ENCODE data around the gene DLG2.
"Not testable (repeated sequence)": the region's sequence is repeated elsewhere in the genome, so short reads cannot be mapped to it uniquely, and the experiment has no call there.

DLG2 gene

DNA sequence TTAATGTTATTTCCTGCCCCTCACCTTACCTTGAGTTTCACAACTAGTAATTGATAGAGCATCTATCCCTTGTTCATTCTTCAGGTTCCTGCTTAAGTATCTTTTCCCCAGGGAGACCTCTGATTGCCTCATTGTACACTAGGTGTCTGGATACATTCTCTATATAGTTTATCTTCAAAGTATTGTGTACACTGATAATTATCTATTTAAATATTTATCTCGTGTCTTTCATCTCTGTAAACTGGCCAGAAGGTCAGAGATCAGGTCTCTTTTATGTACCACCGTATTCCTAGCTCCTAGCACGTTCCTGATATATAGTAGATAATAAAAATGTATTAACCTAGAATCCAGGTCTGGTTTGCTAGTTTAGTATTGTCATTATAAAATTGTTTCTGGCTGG is 7.6 kb upstream of the DLG2 start:
- DNase-seq, result no peak

DNA sequence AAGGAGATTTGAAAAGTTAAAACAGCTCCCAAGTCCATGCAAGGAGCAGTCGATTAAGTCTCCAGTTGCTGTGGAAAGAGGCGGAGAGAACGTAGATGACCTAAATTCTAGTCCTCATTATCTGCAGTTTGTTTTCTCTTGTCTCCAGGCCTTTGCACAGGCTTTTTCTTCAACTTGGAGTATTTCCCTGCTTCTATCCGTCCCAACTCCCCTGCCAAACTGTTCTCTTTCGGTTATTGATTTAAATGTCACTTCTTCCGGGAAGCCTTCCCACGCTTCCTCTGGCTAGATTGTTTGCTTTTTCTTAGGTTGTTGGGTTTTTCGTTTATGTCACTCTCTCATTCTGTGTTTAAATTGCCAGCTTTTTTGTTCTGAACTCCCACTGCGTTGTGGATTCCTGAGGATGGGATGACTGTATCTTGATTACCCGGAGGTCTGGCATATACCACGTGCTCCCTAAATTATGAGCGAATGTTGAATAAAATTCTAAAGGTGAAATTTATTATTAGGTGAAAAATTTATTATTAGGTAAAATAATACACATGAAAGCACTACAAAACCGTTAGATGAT is 1.7 kb upstream of the DLG2 start:
- no peak for DNase-seq

DNA sequence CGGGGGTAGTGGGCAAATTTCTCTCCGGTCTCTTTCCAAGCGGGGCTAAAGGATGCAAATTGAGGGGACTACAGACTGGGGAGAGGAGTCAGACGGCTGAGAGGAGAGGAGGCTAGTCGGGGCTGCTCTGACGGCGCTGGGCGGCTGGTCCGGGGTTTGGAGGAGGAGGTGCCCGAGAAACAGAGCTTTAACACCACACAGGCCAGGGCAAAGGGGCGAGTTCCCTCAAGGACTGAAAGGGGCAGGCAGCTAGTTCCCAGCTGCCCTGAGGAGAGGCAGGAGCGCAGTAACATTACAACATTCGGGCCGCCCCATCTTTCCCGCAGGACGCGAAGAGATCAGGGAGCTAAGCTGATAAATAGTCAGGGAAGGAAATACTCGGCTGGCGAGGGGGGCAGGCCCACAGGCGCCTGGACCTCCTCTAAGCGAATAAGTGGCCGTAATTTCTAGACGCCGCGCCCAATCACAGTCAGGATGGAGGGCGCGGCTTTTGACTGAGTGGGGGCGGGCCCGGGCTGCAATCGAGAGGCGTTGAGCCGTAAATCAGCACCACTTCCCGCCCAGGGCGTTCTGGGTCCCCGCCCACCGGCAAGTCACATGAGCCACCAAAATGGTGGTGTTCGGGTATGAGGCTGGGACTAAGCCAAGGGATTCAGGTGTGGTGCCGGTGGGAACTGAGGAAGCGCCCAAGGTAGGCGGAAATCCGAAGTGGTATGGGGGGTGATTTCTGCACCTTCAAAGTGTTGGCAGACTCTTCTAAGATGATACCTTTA is 1.0 kb upstream of the DLG2 start, which contains the start of gene TMEM126B:
Gene TMEM126B (plus strand): TSS at position 596 of the 773 bp plus-strand sequence. CDS start 15 bp downstream, at position 611.
- DNase-seq, result peak; percentile 97

DNA sequence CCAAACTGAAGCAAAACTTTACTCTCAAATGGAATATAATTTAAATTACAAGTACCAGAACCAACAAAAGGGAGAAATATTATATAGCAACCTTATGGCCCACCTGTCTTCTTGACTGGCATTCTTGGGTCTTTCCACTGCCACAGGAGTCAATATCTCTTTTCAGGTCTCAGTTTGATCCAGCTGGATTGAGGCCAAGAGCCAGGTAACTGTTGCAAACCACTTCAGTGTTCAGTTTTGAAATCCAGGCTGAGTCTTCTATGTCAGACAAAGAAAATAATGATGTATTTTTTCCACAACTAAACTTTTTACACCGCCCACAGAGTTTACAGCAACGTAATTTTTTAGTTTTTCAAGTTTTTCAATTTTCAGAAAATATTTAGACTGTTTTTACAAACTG is 648 bp downstream of the DLG2 start:
- no peak for DNase-seq

DNA sequence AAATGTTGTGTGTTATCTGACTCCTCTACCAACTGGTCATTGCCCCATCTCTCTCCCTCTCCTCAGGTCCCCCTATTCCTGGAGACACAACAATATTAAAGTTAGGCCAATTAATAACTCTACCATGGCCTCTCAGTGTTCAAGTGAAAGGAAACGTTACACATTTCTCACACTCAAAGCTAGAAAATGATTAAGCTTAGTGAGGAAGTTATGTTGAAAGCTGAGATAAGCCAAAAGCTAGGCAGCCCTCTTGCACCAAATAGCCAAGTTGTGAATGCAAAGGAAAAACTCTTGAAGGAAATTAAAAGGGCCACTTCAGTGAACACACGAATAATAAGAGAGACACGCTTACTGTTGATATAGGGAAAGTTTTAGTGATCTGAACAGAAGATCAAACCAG is 6.9 kb downstream of the DLG2 start:
- no peak for DNase-seq

DNA sequence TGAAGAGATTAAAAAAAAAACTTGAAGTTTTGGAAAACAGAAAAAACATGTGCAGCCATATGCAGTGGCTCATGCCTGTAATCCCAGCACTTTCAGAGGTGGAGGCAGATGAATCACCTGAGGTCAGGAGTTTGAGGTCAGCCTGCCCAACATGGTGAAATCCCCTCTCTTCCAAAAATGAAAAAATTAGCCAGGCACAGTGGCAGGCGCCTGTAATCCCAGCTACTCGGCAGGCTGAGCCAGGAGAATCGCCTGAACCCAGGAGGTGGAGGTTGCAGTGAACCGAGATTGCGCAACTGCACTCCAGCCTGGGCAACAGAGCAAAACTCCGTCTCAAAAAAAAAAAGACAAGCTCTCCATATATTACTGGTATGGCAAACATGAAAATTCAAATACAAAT is 7.6 kb downstream of the DLG2 start:
- DNase-seq, result no peak

DNA sequence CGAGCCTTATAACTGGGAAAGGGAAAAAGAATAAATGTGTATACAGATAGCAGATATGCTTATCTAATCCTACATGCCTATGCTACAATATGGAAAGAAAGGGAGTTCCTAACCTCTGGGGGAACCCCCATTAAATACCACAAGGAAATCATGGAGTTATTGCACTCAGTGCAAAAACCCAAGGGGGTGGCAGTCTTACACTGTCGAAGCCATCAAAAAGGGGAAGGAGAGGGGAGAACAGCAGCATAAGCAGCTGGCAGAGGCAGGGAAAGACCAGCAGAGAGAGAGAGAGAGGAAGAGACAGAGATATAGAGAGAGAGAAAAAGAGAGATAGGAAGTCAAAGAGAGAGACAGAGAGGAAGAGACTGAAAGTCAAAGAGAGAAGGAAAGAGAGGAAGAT is 15.5 kb downstream of the DLG2 start:
- not testable (repeated sequence) for DNase-seq

DNA sequence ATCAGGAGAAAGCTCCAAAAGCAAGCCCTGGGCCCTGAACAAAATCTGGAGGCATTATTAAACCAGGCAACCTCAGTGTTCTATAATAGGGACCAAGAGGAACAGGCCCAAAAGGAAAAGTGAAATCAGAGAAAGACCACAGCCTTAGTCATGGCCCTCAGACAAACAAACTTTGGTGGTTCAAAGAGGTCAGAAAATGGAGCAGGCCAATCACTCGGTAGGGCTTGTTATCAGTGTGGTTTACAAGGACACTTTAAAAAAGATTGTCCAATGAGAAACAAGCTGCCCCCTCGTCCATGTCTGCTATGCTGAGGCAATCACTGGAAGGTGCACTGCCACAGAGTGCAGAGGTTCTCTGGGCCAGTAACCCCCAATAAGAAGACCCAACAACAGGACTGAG is 17.9 kb downstream of the DLG2 start:
- not testable (repeated sequence) for DNase-seq

DNA sequence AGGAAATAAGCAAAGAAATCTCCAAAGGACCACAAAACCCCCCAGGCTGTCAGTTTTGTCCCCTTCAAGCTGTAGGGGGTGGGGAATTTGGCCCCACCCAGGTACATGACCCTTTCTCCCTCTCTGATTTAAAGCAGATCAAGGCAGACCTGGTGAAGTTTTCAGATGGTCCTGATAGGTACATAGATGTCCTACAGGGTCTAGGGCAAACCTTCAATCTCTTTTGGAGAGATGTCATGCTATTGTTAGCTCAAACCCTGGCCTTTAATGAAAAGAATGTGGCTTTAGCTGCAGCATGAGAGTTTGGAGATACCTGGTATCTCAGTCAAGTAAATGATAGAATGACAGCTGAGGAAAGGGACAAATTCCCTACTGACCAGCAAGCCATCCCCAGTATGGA is 18.5 kb downstream of the DLG2 start:
- DNase-seq, result not testable (repeated sequence)

DNA sequence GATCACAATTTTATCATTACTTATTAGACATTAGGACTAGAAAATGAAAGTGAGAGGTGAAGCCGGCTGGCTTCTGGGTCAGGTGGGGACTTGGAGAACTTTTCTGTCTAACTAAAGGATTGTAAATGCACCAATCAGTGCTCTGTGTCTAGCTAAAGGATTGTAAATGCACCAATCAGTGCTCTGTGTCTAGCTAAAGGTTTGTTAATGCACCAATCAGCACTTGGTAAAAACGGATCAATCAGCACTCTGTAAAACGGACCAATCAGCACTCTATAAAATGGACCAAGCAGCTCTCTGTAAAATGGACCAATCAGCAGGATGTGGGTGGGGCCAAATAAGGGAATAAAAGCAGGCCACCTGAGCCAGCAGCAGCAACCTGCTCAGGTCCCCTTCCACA is 20.9 kb downstream of the DLG2 start:
- not testable (repeated sequence) for DNase-seq

DNA sequence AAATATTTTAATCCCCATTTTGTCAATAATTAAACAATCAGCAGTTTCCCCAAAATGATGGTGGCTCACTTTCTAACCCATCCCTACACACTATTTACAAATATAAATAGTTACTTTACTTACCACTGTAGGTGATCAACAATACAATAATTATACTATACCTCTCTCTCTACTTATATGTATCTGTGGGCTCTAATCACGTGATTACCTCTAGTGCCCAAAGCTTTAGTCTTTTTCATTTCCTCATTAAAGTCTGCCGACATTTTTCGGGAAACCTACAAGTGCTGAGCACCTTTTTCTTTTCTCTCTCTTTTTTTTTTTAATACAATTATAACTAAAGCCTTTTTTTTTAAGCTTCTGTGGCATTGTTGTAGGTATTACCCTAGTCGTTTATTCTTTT is 23.9 kb downstream of the DLG2 start:
- no peak for DNase-seq

DNA sequence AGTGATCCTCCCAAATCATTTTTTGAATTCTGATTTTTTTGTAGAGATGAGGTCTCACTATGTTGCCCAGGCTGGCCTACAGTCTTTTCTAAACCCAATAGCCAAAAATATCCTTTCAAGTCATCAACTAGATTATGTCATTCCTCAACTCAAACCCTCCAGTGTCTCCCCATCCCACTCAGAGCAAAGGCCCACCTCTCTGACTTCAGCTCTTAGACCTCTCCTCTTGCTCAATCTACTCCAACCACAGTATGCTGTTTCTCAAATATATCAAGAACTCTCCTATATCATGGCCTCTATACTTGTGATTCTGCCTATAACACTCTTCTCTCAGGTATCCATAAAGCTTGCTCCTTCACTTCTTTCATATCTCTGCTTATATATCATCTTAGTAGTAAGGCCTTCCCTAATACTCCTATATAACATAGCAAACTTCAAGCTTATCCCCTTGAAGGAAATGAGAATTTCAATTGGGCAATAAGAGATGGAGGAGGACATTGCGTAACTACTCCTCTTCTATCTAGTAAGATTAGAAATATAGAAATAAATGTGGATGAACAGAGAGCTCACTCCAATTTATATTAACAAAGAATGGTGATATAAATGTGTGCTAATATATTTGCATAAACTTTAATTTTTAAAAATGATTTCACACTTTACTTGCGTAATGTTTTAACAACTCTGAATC is 24.5 kb downstream of the DLG2 start:
- no peak for DNase-seq

DNA sequence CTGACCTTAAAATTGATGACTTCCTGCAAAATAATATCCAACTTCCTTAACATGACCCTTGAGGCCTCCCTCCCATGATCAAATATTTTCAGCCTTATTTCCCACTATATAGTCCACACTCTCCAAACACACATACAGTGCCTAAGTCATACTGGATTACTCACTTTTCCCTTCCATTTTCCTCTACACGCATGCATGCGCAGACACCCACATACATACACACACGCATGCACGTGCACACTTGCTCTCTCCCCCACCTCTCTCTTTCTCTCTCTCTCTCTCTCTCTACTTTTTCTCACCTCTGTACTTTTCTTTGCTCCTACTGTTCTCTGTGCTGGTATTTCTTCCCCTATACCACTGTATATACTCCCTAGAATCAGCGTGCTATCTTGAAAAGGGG is 28.1 kb downstream of the DLG2 start:
- no peak for DNase-seq

DNA sequence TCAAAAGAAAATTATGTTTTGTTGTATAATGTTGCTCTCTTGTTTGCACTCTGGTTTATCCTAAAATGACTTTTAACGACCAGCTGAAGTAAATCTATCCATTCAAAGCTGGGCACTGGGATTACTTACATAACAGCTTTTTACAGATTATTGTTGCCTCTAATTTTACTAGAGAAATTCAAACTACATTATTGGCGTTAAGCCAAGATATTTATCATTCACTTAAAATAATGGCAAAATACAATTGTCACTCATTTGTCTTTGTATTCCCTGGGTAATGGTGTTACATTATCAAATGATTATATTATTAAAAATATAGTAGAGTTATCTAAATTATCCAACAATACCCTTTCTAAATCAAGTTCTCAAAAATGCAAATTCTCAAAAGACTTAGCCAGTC is 30.3 kb downstream of the DLG2 start:
- DNase-seq, result no peak

DNA sequence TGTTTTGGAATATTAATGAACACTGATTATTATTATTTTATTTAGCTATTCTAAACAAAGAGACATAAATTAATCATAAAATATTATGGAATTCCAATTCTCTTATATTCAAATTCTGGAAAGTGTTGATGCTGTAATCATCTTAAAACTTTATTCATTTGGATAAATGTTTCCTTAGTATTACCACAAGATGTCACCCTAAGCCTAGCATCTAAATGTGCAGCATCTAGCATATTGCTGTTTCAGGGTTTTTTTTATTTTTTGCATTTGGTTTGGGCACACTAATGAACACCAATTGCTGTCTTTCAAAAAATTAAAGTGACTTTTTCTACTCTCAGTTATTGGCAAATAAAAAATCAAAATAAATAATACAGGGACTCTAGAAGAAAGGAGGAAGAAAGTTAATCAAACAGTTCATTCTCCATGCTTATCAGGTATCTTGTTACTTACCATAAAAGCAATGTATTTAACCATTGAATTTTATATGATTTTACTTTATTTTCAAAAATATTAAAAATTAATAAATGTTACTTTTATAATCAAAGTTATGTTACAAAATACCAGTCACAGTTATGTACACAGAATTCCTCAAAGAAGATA is 31.8 kb downstream of the DLG2 start:
- DNase-seq, result peak; percentile 50

DNA sequence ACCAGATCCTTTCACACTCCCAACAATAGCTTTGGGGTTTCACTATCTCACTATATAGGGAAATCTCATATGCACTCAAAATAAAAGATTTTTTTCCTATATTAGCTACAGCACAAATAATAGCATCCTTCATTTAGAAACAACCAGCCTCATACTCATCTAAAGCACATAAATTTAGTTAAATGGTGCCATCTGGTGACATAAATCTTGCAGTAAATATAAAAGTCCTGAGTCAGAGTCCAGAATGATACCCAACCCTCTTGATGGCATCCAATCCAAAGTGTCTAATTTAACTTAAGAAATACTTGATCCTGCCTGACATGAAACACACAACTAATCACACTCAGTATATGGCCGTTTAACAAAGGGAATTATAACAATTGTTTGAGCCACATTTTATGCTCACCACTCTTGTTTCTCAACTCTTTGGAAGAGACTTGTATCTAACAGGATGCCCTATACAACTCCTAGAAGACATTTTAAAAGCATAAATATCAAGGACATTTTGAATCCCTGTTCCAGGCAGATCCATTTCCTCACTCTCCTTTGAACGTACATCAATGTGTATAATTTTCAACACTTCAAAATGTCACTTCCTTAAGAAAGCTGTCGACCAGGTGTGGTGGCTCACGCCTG is 36.2 kb downstream of the DLG2 start:
- DNase-seq, result peak; percentile 45

DNA sequence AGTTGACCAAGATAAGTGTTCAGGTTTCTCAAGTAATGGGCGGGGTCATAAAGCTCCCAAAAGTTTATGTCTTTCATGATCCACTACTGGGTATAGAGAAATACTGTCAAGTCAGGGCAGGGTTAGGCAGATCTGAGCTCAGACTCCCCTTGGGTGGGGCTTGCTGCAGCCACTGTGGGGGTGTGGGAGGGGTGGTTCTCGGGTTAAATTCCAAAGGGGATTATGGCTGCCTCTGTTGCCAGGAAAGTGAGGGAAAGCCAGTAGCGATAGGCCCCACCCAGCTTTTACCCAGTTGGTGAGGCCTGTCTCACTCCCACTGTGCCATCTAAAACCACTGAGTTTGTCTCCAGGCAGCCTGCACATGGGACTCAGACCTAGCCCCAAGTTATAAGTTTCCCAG is 37.8 kb downstream of the DLG2 start:
- no peak for DNase-seq

DNA sequence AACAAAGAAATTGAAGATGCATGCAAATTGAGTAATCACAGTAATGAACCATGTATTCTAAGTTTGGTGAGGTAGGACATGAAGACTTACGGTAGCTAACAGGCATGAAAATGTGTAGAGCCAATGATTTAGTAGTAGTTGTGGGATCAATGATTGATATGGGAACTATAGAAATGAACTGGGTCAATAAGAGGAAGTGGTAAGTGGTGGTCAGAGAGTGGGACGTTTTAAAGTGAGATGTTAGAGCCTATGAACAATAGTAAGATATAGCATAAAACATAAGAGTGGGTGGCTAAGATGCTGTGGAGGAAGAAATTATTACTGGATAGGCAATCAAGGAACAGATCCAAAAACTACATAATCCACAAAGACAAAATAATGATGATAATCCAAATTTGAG is 45.0 kb downstream of the DLG2 start:
- DNase-seq, result no peak

DNA sequence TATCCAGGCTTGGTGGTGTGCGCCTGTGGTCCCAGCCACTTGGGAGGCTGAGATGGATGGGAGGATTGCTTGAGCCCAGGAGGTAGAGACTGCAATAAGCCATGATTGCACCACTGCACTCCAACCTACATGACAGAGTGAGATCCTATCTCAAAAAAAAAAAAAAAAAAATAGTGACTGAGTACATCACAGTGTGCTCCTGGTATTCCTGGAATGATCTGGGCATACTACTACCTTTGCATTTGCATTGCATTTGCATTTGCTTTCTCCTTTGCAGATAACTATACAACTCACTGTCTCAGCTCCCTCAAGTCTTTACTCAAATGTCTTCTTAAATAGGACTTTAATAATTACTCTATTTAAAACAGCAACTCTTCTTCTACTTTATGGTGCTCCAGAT is 51.8 kb downstream of the DLG2 start:
- DNase-seq, result no peak

DNA sequence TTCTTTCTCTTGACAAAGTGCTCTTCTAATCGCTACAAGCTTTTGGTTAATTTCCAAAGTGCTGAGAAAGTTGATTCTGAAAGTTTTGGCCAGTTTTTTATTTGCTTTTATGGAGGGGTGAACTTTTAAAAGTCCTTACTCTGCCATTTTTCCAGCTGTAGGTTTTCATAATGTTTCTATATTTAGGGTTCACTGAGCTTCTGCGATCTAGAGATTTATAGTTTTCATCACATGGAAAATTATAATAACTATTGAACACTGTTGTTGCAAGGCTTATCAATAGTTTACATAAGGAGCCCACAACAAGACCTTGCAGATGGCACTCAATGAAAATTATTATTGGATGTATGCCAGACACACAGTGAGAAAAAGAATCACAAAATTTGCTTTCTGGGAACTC is 55.1 kb downstream of the DLG2 start:
- DNase-seq, result no peak

DNA sequence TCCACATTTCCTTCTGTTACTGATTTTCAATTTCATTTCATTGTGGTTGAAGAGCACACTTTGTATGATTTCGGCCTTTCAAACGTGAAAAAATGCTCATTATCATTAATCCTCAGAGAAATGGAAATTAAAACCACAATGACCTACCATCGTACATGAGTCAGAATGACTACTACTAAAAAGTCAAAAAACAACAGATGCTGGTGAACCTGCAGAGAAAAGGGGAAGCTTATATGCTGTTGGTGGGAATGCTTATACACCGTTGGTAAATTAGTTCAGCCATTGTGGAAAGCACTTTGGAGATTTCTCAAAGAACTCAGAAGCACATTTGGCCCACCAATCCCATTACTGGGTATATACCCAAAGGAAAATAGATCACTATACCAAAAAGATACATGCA is 57.6 kb downstream of the DLG2 start:
- DNase-seq, result no peak

DNA sequence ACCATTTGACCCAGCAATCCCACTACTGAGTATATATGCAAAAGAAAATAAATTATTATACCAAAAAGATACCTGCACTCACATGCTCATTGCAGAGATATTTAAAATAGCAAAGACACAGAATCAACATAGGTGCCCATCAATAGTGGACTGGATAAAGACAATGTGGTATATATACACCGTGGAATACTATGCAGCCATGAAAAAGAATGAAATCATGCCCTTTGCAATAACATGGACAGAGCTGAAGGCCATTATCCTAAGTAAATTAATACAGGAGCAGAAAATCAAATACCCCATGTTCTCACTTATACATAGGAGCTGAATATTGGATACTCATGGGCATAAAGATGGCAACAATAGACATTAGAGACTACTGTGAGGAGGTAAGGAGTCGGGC is 68.7 kb downstream of the DLG2 start:
- DNase-seq, result no peak

DNA sequence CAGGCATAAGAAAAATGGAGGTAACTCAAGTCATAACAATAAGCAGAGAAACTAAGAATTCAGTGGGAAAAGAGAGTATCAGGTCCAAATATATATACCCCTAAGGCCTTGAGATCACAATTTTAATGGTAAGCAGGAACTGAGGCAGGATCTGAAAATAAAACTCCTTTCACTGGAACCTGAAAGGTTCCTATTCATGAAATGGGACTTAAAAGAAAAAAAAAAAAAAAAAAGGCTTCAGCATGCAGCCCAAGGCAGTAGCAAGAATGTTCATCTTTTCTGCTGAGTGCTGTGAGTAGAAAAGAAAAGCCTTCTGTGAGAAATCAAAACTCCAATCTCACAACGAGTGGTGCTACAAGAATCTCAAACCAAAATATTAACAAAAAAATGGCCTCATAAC is 75.3 kb downstream of the DLG2 start:
- no peak for DNase-seq

All from fibroblast of skin of right quadriceps (primary cell).